ENCODE data around the gene SSC4D. TPM values are rescaled to one million over a fixed set of nuclear protein-coding genes. Genes with fewer than 3 reads are reported as not detected.

Gene SSC4D
- polyA plus RNA-seq, 6 donors from 2014 or later = not detected

- H3K9me3 Mint-ChIP-seq = no peaks in the 10 kb centered on the region
- H3K4me1 Mint-ChIP-seq = peaks cover 27 to 46% (median 40%) of the 10 kb centered on the region in 3 donors
- no peak for DNase-seq
- no peaks in the 10 kb centered on the region for H3K27me3 Mint-ChIP-seq
- no peak for ATAC-seq (ENCODE audit: low read depth in 2 of 2)
- peak overlapping the region in 2 of 6 donors; percentile 7 to 37 for H3K27ac Mint-ChIP-seq
- no peak overlapping the region for H3K4me3 Mint-ChIP-seq
- peaks cover 19 to 24% of the 10 kb centered on the region in 2 donors for H3K36me3 Mint-ChIP-seq
Measured at GRCh38 chr7:76349313-76349885, 60.1 kb downstream of the SSC4D start.

- Mint-ChIP-seq H3K4me3 (no peak overlapping the region), H3K27me3 (no peaks in the 10 kb centered on the region), H3K9me3 (no peaks in the 10 kb centered on the region), H3K36me3 (peaks cover 21 to 32% of the 10 kb centered on the region in 2 donors), H3K27ac (peak overlapping the region in 2 of 6 donors; percentile 24 to 60), H3K4me1 (peaks cover 28 to 49% (median 41%) of the 10 kb centered on the region in 3 donors)
- ATAC-seq (ENCODE audit: low read depth in 2 of 2) (no peak), DNase-seq (no peak)
Measured at GRCh38 chr7:76347710-76348109, 61.8 kb downstream of the SSC4D start.

- Mint-ChIP-seq H3K4me1 (peaks cover 30 to 49% (median 40%) of the 10 kb centered on the region in 3 donors), H3K36me3 (peaks cover 21 to 32% of the 10 kb centered on the region in 2 donors), H3K27ac (peak overlapping the region in 5 of 6 donors; percentile 21 to 81 (median 60)), H3K27me3 (no peaks in the 10 kb centered on the region), H3K9me3 (no peaks in the 10 kb centered on the region), H3K4me3 (no peak overlapping the region)
- no peak for DNase-seq
- ATAC-seq (ENCODE audit: low read depth in 2 of 2) = no peak
Measured at GRCh38 chr7:76346778-76347177, 62.7 kb downstream of the SSC4D start.

- DNase-seq (no peak), ATAC-seq (ENCODE audit: low read depth in 2 of 2) (no peak)
- peak overlapping the region in 4 of 6 donors; percentile 21 to 85 (median 62) for H3K27ac Mint-ChIP-seq
- no peak overlapping the region for H3K4me3 Mint-ChIP-seq
- H3K36me3 Mint-ChIP-seq = peaks cover 21 to 32% of the 10 kb centered on the region in 2 donors
- no peaks in the 10 kb centered on the region for H3K9me3 Mint-ChIP-seq
- H3K27me3 Mint-ChIP-seq = no peaks in the 10 kb centered on the region
- peaks cover 27 to 42% (median 37%) of the 10 kb centered on the region in 3 donors for H3K4me1 Mint-ChIP-seq
Measured at GRCh38 chr7:76346097-76346496, 63.4 kb downstream of the SSC4D start.

- DNase-seq = no peak
- Mint-ChIP-seq H3K27ac (no peak overlapping the region), H3K27me3 (no peaks in the 10 kb centered on the region), H3K4me1 (peaks cover 30 to 41% (median 33%) of the 10 kb centered on the region in 3 donors), H3K36me3 (peaks cover 21 to 32% of the 10 kb centered on the region in 2 donors), H3K4me3 (no peak overlapping the region), H3K9me3 (no peaks in the 10 kb centered on the region)
- ATAC-seq (ENCODE audit: low read depth in 2 of 2) = no peak
Measured at GRCh38 chr7:76343931-76344321, 65.6 kb downstream of the SSC4D start.

GRCh38 chr7:76343294-76343930 is 66.1 kb downstream of the SSC4D start:
- Mint-ChIP-seq H3K9me3 (no peaks in the 10 kb centered on the region), H3K27ac (peak overlapping the region in 1 of 6 donors; percentile 69), H3K4me1 (peaks cover 30 to 41% (median 38%) of the 10 kb centered on the region in 3 donors), H3K36me3 (peaks cover 21 to 32% of the 10 kb centered on the region in 2 donors), H3K27me3 (no peaks in the 10 kb centered on the region), H3K4me3 (no peak overlapping the region)
- DNase-seq (no peak), ATAC-seq (ENCODE audit: low read depth in 2 of 2) (no peak)

- Mint-ChIP-seq H3K27ac (peak overlapping the region in 2 of 6 donors; percentile 19 to 82), H3K4me1 (peaks cover 36 to 49% (median 45%) of the 10 kb centered on the region in 3 donors)
- ATAC-seq (ENCODE audit: low read depth in 2 of 2) = no peak
Measured at GRCh38 chr7:76342222-76342621, 67.3 kb downstream of the SSC4D start.

GRCh38 chr7:76340617-76341131 is 68.8 kb downstream of the SSC4D start:
- Mint-ChIP-seq H3K27me3 (no peaks in the 10 kb centered on the region), H3K36me3 (peaks cover 8 to 18% of the 10 kb centered on the region in 2 donors), H3K9me3 (no peaks in the 10 kb centered on the region), H3K4me1 (peaks cover 31 to 42% (median 40%) of the 10 kb centered on the region in 3 donors), H3K4me3 (no peak overlapping the region), H3K27ac (peak overlapping the region in 1 of 6 donors; percentile 18)
- DNase-seq (no peak), ATAC-seq (ENCODE audit: low read depth in 2 of 2) (no peak)

More at GRCh38 chr7:76342222-76342621, 67.3 kb downstream of the SSC4D start:
- no peak for DNase-seq
- Mint-ChIP-seq H3K4me3 (no peak overlapping the region), H3K36me3 (peaks cover 21 to 32% of the 10 kb centered on the region in 2 donors), H3K27me3 (no peaks in the 10 kb centered on the region), H3K9me3 (no peaks in the 10 kb centered on the region)

Other genes with a start within 250 kb of the SSC4D start
- gene SRRM3, start 207.8 kb downstream of the SSC4D start, polyA plus RNA-seq (ENCODE audit: low read depth in 6 of 6) = not detected
- gene HSPB1, start 107.0 kb downstream of the SSC4D start, polyA plus RNA-seq (ENCODE audit: low read depth in 6 of 6) = 10 to 100 TPM; 24.3 to 55.2 (median 45.3) TPM
- gene YWHAG, start 50.7 kb downstream of the SSC4D start, polyA plus RNA-seq (ENCODE audit: low read depth in 6 of 6) = 1 to 10 TPM in 5 of 6 donors, under 1 TPM in 1; 0.40 to 2.8 (median 2.2) TPM
- 1 to 10 TPM in 5 of 6 donors, under 1 TPM in 1; 0.29 to 4.6 (median 4.0) TPM for gene ZP3, start 15.3 kb upstream of the SSC4D start, polyA plus RNA-seq (ENCODE audit: low read depth in 6 of 6)
- gene DTX2, start 52.0 kb upstream of the SSC4D start, polyA plus RNA-seq (ENCODE audit: low read depth in 6 of 6) = 10 to 100 TPM; 10.2 to 25.2 (median 13.5) TPM
- under 1 TPM in 3 of 6 donors, not detected in 3; 0.13 to 0.74 (median 0.21) TPM for gene UPK3B, start 100.9 kb upstream of the SSC4D start, polyA plus RNA-seq (ENCODE audit: low read depth in 6 of 6)
- under 1 TPM in 3 of 6 donors, not detected in 3; 0.08 to 0.15 (median 0.09) TPM for gene SPDYE16, start 133.6 kb upstream of the SSC4D start, polyA plus RNA-seq (ENCODE audit: low read depth in 6 of 6)
- 10 to 100 TPM in 1 of 6 donors, 1 to 10 TPM in 4, under 1 TPM in 1; 0.36 to 16.2 (median 4.7) TPM for gene POMZP3, start 217.6 kb upstream of the SSC4D start, polyA plus RNA-seq (ENCODE audit: low read depth in 6 of 6)

All from naive B cell (primary cell).